GM12878 (cell line): ENCODE results near the gene COL5A3. TPM values are rescaled to one million over a fixed set of nuclear protein-coding genes. Genes with fewer than 3 reads are reported as not detected.

Experiments
- ATAC-seq: fragments of 200-7000 bp; cut with Tn5 transposase; 3 replicates; pipeline ENCODE4 v1.9.1; 2020; ENCODE audit warnings: mild to moderate bottlenecking, moderate library complexity
- BruUV-seq: library from RNA; stranded (reverse); fragments of 400-500 nt; replicated peaks from 2 replicates; lab custom pipeline; 2021; lab: Mats Ljungman, UMichigan
- CTCF ChIA-PET: fragments of 300-600 bp; sonication (Branson Sonifier 250); formaldehyde crosslinking; extraction: SDS; loops from one replicate; lab custom pipeline; 2021; ENCODE audit warnings: inconsistent platforms; lab: Yijun Ruan, JAX
- POLR2A ChIA-PET: fragments of 350-600 bp; formaldehyde crosslinking; extraction: SDS; loops from one replicate; lab custom pipeline; 2021; ENCODE audit warnings: inconsistent platforms; lab: Charles Lee
- RAD21 ChIA-PET: fragments of 300-600 bp; sonication (Branson Sonifier 250); formaldehyde crosslinking; loops from one replicate; lab custom pipeline; 2023; ENCODE audit warnings: antibody characterized with exemption; ENCODE audit not compliant: unreplicated experiment; lab: Charles Lee
- SMC1A ChIA-PET: fragments of 300-600 bp; sonication (Branson Sonifier 250); formaldehyde crosslinking; loops from one replicate; lab custom pipeline; 2023; ENCODE audit not compliant: unreplicated experiment, uncharacterized antibody; lab: Charles Lee
- DNase-seq: peaks from one replicate; pipeline ENCODE4 v3.0.0-alpha.2; 2011; ENCODE audit warnings: low read depth, low spot score
- FAIRE-seq: peaks from 3 replicates; lab custom pipeline; 2011; peaks lifted over from hg19 to GRCh38; lab: Jason Lieb, UNC
- H2AFZ ChIP-seq: 2 replicates; pipeline ENCODE4 v1.6.0; 2011; ENCODE audit warnings: low read depth, low read length, control low read depth; ENCODE audit not compliant: control insufficient read depth
- H3K27ac ChIP-seq: 2 replicates; pipeline ENCODE4 v1.5.1; 2011; ENCODE audit warnings: control low read depth; ENCODE audit not compliant: control insufficient read depth, insufficient read depth
- H3K27me3 ChIP-seq, 2 experiments: replicated peaks in 1 of 2; 2 replicates each; pipeline versions ENCODE4 v1.6.0 to v1.6.1; 2011; ENCODE audit warnings: low read length in 1 of 2; ENCODE audit not compliant: control insufficient read depth in 2 of 2, insufficient read depth in 2 of 2
- H3K36me3 ChIP-seq, 2 experiments: 2 replicates each; pipeline ENCODE4 v1.5.1; 2011; ENCODE audit warnings: low read length in 1 of 2; ENCODE audit not compliant: control insufficient read depth in 2 of 2, insufficient read depth in 2 of 2
- H3K4me1 ChIP-seq: 2 replicates; pipeline ENCODE4 v1.6.1; 2011; ENCODE audit warnings: mild to moderate bottlenecking, low read length, moderate library complexity, mixed read lengths; ENCODE audit not compliant: control insufficient read depth, insufficient read depth
- H3K4me2 ChIP-seq: 2 replicates; pipeline ENCODE4 v1.6.0; 2011; ENCODE audit warnings: control low read depth; ENCODE audit not compliant: control insufficient read depth, insufficient read depth
- H3K4me3 ChIP-seq: fragments of 200-600 bp; sonication (generic); 2 replicates; pipeline ENCODE4 v1.5.1; 2016
- H3K79me2 ChIP-seq: 2 replicates; pipeline ENCODE4 v1.6.0; 2011; ENCODE audit warnings: low read length; ENCODE audit not compliant: control insufficient read depth, insufficient read depth
- H3K9ac ChIP-seq: 2 replicates; pipeline ENCODE4 v1.8.0; 2011; ENCODE audit warnings: low read length, control low read depth, mixed read lengths; ENCODE audit not compliant: control insufficient read depth, insufficient read depth
- H3K9me3 ChIP-seq: replicated peaks from 3 replicates; pipeline ENCODE4 v1.5.1; 2011; ENCODE audit warnings: mild to moderate bottlenecking, low read length; ENCODE audit not compliant: control insufficient read depth, insufficient read depth
- H4K20me1 ChIP-seq: 2 replicates; pipeline ENCODE4 v1.6.0; 2011; ENCODE audit not compliant: control insufficient read depth, insufficient read depth
- CEBPB ChIP-seq, 2 experiments: fragments of 150-350 bp in 1 of 2; IDR thresholded peaks; 2 replicates each; pipeline ENCODE4 v1.6.1; 2012 to 2014; ENCODE audit warnings: low read depth in 2 of 2, low read length in 2 of 2, borderline replicate concordance in 1 of 2, inconsistent platforms in 1 of 2
- HDGF ChIP-seq: fragments of 450-650 bp; IDR thresholded peaks from 2 replicates; pipeline ENCODE4 v1.6.1; 2016; ENCODE audit warnings: antibody characterized with exemption
- MAX ChIP-seq: IDR thresholded peaks from 2 replicates; pipeline ENCODE4 v1.6.1; 2012; ENCODE audit warnings: low read depth, low read length, improper control_type of control experiment
- POLR2A ChIP-seq: IDR thresholded peaks from 2 replicates; pipeline ENCODE4 v1.6.1; 2011; ENCODE audit warnings: low read depth, mild to moderate bottlenecking, low read length
- POLR2AphosphoS5 ChIP-seq: IDR thresholded peaks from 2 replicates; pipeline ENCODE4 v1.6.1; 2011; ENCODE audit warnings: mild to moderate bottlenecking, low read length, inconsistent platforms
- POU2F2 ChIP-seq: IDR thresholded peaks from 3 replicates; pipeline ENCODE4 v1.6.1; 2011; ENCODE audit warnings: low read depth, mild to moderate bottlenecking, low read length, borderline replicate concordance
- SKIL ChIP-seq: fragments of 450-650 bp; IDR thresholded peaks from 2 replicates; pipeline ENCODE4 v1.6.1; 2017; ENCODE audit warnings: mild to moderate bottlenecking, low read depth, inconsistent platforms; ENCODE audit not compliant: poor library complexity, severe bottlenecking
- SUPT20H ChIP-seq: IDR thresholded peaks from 2 replicates; pipeline ENCODE4 v1.6.1; 2011; ENCODE audit warnings: low read depth, mild to moderate bottlenecking, low read length, moderate library complexity, borderline replicate concordance; ENCODE audit not compliant: control insufficient read depth
- WGBS: methylation state at CpG from one replicate; pipeline ENCODE4 v1.1.6; 2016; ENCODE audit warnings: low lambda C conversion rate; ENCODE audit not compliant: insufficient replicate concordance, insufficient coverage; ENCODE audit errors: missing lambda C conversion rate; 5-methylcytosine and 5-hydroxymethylcytosine counted together
- in situ Hi-C: fragments of 300-500 bp; cut with MboI; formaldehyde crosslinking; loops from 9 replicates; pipeline ENCODE4 v1.14.3; 2018; ENCODE audit warnings: mixed read lengths
- intact Hi-C: fragments of 100-400 bp; cut with micrococcal nuclease; formaldehyde crosslinking; loops from one replicate; pipeline ENCODE4 v1.14.2; 2022; ENCODE audit not compliant: unreplicated experiment
- polyA plus RNA-seq, 11 experiments: library from polyadenylated mRNA; depleted of rRNA in 4 of 11; unstranded in 6 of 11; stranded (reverse) in 5 of 11; fragments of >200 nt; fragmentation: Nextera tagmentation in 4 of 11; fragmentation: Illumina TruSeq in 1 of 11; extraction: Ambion mirVana in 4 of 11; extraction: Trizol in 1 of 11; gene quantifications; 1 replicate in 1 of 11; 2 replicates in 10 of 11; pipeline versions ENCODE4 v1.2.1 to v1.2.3, GENCODE V29; 2011 to 2016; ENCODE audit warnings: inconsistent platforms in 2 of 11, missing spikeins in 2 of 11, low read depth in 1 of 11
- total RNA-seq, 4 experiments: library from RNA; depleted of rRNA in 3 of 4; stranded (reverse); fragments of >200 nt in 3 of 4; fragmentation: Illumina TruSeq in 1 of 4; extraction: Trizol in 1 of 4; gene quantifications; 2 replicates each; pipeline versions ENCODE4 v1.2.1 to v1.2.3, GENCODE V29; 2013 to 2021
- TF ChIP-seq, protein P1 (sequence below): IDR thresholded peaks from 2 replicates; pipeline ENCODE4 v1.6.1; 2011; ENCODE audit warnings: low read depth, mild to moderate bottlenecking, low read length, moderate library complexity, borderline replicate concordance; ENCODE audit errors: extremely low read depth

The COL5A3 gene
- total and polyA plus RNA-seq, 10 of the 15 experiments (the other 5 are each of a cell fraction or from before 2014, with no cell fraction given), result under 0.01 to 8.3 (median 0.10) TPM; not detected in 2

- H4K20me1 ChIP-seq, result no peaks in the 10 kb centered on the region
- RAD21 ChIA-PET, result no interaction called here
- no peak overlapping the region for H3K9ac ChIP-seq
- no peaks in the 10 kb centered on the region for H3K4me1 ChIP-seq
- CTCF ChIA-PET, result interaction anchor here (0.7 to 2.5 kb wide), 3 partner anchors 9 to 20 kb away, joined by 3 to 11 read pairs (median 4); no protein-coding TSS in a partner anchor
- in situ Hi-C loops, result no loop called here
- ATAC-seq (no peak), FAIRE-seq (no peak), DNase-seq (no peak)
- H3K9me3 ChIP-seq, result no peaks in the 10 kb centered on the region
- no peaks in the 10 kb centered on the region for H3K27me3 ChIP-seq
- no TSS peak for BruUV-seq
- WGBS, result 29% methylated on average over 9 of the region's 9 CpGs
- no peak overlapping the region for H3K27ac ChIP-seq
- no peak overlapping the region for H2AFZ ChIP-seq
- H3K4me2 ChIP-seq, result no peak overlapping the region
- TF ChIP-seq CEBPB (IDR thresholded peaks at IDR 0.05; ENCODE audit: borderline replicate concordance in 1 of 2, low read depth in 2 of 2, low read length in 2 of 2) (no peak), HDGF (no peak)
- H3K4me3 ChIP-seq, result no peak overlapping the region
- no peaks in the 10 kb centered on the region for H3K79me2 ChIP-seq
- intact Hi-C loops, result no loop called here
- SMC1A ChIA-PET, result no interaction called here
- no peaks in the 10 kb centered on the region for H3K36me3 ChIP-seq
- POLR2A ChIA-PET, result no interaction called here
Observed at GRCh38 chr19:10018786-10019185, 8.5 kb upstream of the COL5A3 start.

DNA sequence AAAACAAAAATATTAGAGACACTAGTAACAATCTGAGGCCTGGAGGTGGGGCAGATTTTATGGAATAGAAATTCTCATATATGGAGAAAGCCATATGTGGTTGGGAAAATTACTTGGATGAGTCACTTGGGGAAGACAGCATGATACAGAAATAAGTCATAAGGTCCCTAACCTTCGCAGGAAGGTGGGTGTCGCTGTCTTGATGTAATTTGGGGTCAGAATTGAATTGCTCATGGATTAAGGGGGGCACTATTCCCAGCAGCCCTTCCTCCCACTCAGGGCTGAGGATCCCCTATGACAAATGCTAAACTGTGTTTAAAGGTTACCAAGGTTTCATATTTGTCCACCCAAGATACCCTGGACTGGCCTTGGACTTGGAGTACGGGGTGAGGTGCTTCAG, 8.0 kb upstream of the COL5A3 start:
- in situ Hi-C loops, result no loop called here

More for the DNA sequence above, 8.0 kb upstream of the COL5A3 start:
- FAIRE-seq, result no peak
- no peak for DNase-seq
- H3K79me2 ChIP-seq, result no peaks in the 10 kb centered on the region
- no peaks in the 10 kb centered on the region for H3K9me3 ChIP-seq
- TF ChIP-seq POU2F2 (no peak), POLR2A (no peak), MAX (no peak), POLR2AphosphoS5 (no peak), SUPT20H (no peak), SKIL (no peak)
- TF ChIP-seq, protein P1, sequence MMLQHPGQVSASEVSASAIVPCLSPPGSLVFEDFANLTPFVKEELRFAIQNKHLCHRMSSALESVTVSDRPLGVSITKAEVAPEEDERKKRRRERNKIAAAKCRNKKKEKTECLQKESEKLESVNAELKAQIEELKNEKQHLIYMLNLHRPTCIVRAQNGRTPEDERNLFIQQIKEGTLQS, result no peak
- no peaks in the 10 kb centered on the region for H3K4me1 ChIP-seq
- H3K36me3 ChIP-seq, result no peaks in the 10 kb centered on the region
- ChIA-PET POLR2A (no interaction called here), RAD21 (no interaction called here), SMC1A (interaction anchor here (0.6 kb wide), 1 partner anchor 46 kb away, joined by 3 read pairs; no protein-coding TSS in a partner anchor), CTCF (interaction anchor here (1.6 to 2.5 kb wide), 2 partner anchors 9 to 21 kb away, joined by 3 to 11 read pairs; no protein-coding TSS in a partner anchor)
- intact Hi-C loops, result no loop called here
- WGBS, result 21% methylated on average over 3 of the region's 3 CpGs
- H2AFZ ChIP-seq, result no peak overlapping the region
- no TSS peak for BruUV-seq
- no peak for ATAC-seq
- H3K27ac ChIP-seq, result no peak overlapping the region
- H4K20me1 ChIP-seq, result no peaks in the 10 kb centered on the region
- peaks cover 0 to 2% of the 10 kb centered on the region in 2 experiments; a peak in 1 of 4 replicates for H3K27me3 ChIP-seq
- no peak overlapping the region for H3K9ac ChIP-seq
- H3K4me2 ChIP-seq, result no peak overlapping the region
- no peak overlapping the region for H3K4me3 ChIP-seq
